Measurements from ENCODE around the gene C12orf56.
"Not testable (repeated sequence)": the region's sequence is repeated elsewhere in the genome, so short reads cannot be mapped to it uniquely, and the experiment has no call there.

Gene C12orf56

DNA sequence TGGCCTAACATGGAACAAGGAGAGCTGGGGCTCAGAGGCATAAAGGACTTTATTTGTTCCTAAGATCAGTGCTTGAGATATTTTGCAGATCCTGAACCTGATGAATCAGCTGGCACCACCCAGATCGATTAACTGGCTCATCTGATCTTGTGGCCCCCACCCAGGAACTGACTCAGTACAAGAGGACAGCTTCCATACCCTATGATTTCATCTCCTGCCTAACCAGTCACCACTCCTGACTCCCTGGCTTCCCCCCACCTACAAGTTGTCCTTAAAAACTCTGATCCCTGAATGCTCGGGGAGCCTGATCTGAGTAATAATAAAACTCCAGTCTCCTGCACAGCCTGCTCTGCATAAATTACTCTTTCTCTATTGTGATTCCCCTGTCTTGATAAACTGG, 5.1 kb downstream of the C12orf56 start:
- no peak for DNase-seq

- DNase-seq: no peak
These were observed 5.5 kb downstream of the C12orf56 start for GRCh38 chr12:64385019-64385418.

- DNase-seq: no peak
These were observed 6.9 kb downstream of the C12orf56 start for GRCh38 chr12:64383675-64384074.

- DNase-seq: no peak
These were observed 27.7 kb downstream of the C12orf56 start for GRCh38 chr12:64362721-64363305.

DNA sequence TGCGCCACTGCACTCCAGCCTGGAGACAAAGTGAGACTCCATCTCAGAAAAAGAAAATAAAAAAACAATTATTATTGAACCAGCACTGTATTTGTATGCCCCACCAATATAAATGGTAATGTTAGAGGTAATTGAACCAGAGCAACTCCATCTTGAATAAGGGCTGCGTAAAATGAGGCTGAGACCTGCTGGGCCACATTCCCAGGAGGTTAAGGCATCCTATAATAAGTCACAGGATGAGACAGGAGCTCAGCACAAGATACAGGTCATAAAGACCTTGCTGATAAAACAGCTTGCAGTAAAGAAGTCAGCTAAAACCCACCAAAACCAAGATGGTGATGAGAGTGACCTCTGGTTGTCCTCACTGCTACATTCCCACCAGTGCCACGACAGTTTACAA, 29.4 kb downstream of the C12orf56 start:
- not testable (repeated sequence) for DNase-seq

DNA sequence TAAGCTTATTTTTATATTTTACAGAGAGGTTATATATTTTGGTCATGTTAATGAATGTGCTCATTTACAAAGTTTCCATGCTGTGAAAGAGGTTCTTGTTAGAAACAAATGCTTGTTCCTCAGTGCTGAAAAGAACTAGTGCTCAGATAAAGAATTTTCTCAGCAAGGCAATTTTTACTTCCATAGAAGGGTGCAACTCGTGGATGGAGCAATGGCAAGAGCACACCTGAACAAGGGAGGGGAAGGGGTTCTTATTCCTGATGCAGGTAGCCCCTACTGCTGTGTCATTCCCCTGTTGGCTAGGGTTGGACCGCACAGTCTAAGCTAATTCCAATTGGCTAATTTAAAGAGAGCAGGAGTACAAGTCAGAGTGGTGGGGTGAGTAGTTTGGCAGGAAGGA, 34.3 kb downstream of the C12orf56 start:
- DNase-seq: not testable (repeated sequence)

- no peak for DNase-seq
These were observed 38.4 kb downstream of the C12orf56 start for GRCh38 chr12:64352181-64352580.

- no peak for DNase-seq
These were observed 39.3 kb downstream of the C12orf56 start for GRCh38 chr12:64351265-64351664.

- no peak for DNase-seq
These were observed 42.9 kb downstream of the C12orf56 start for GRCh38 chr12:64347630-64348029.

DNA sequence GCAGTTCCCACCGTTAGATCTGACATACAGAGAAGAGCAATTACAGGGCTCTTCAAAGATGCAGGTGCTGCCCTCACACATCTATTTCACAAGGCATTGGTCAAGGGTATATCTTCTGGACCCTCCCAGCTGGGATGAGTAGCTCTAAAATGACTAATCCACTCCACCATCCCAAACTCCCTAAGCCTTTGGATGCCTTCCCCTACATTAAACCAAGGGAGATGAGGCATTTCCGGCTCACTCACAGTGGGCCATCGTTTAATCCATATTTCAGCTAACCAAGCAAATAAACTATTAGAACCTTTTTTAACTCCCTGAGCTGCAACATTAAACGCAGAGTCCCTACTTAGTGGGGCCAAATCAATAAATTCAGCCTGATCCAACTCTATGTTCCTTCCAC, 45.9 kb downstream of the C12orf56 start:
- DNase-seq: not testable (repeated sequence)

- DNase-seq: not testable (repeated sequence)
These were observed 50.0 kb downstream of the C12orf56 start for GRCh38 chr12:64340546-64340945.

GRCh38 chr12:64335886-64336466, 54.6 kb downstream of the C12orf56 start:
- no peak for DNase-seq

DNA sequence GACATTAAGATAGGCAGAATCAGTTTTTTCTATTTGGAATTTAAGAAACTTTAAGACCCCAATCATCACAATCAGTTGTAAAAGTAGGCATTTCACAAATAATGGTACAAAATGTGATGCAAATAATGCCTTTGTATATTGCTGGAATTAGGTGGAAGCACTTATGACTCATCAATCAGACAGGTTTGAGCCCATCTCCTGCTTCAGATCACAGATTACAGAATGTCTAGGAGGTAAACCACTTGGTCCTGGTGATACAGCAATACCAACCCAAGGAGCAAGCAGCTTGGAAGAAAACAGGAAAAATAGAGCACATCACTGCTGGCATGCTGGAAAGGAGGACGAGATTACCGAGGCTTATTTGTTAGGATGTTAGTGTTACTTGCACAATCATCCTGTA, 57.6 kb downstream of the C12orf56 start:
- no peak for DNase-seq

DNA sequence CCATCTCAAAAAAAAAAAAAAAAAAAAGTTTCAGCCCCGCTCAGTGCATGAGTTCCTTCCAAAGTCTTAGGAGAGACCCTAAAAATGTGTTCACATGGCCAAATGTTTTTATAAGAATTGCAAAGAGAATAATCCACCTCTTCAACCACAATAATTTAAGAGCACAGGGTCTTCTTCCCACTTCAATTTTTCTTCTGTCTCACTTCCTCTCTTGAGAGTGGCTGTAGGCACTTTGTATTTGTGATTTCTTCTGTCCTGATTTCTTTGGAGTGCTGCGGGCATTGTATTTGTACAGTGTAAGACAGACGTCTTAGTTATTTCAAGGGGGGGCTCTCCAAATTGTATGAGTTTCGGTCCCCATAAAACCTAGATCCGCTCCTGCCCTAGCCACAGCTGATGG, 58.3 kb downstream of the C12orf56 start:
- DNase-seq: no peak

DNA sequence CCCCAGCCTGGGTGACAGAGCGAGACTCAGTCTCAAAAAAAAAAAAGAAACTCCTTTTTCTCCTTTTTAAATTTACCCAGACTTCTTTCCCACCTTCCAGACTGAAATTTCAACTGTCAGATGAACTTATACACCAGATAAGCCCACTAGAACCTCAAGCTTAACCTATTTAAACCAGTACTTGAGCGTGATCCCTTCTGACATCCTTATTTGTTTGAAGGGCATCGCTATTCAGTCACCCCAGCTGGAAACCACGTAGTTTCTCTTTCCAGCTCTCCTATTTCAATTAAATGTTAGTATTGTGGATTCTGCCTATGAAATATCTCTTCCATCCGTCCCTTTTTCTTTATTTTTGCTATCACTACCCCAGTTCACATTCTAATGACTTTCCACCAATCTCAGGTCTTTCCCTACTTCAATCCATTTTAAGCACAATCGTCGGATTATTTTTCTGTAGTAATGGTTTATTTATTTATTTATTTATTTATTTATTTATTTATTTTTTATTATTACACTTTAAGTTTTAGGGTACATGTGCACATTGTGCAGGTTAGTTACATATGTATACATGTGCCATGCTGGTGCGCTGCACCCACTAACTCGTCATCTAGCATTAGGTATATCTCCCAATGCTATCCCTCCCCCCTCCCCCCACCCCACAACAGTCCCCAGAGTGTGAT, 61.4 kb downstream of the C12orf56 start:
- not testable (repeated sequence) for DNase-seq

GRCh38 chr12:64325055-64325454, 65.5 kb downstream of the C12orf56 start:
- DNase-seq: no peak

GRCh38 chr12:64323476-64324225, 66.9 kb downstream of the C12orf56 start:
- no peak for DNase-seq

DNA sequence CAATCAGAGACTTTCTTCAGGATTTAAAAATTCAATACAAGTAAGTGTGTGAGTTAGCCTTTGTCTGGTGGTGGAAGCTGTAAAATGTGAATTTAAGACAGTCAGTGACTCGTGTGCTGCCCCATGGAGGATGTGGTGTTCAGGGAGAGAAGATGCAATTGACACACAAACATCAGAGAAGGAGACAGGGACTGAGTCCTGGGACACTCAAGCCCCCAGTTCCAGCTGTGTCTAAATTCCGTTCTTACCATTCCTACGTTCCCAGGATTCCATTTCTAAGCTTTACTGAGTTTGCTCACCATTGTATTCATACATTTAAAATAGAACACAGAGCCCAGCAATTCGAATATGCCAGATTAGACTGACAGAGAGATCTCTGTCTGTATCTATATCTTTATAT, 67.6 kb downstream of the C12orf56 start:
- no peak for DNase-seq

DNA sequence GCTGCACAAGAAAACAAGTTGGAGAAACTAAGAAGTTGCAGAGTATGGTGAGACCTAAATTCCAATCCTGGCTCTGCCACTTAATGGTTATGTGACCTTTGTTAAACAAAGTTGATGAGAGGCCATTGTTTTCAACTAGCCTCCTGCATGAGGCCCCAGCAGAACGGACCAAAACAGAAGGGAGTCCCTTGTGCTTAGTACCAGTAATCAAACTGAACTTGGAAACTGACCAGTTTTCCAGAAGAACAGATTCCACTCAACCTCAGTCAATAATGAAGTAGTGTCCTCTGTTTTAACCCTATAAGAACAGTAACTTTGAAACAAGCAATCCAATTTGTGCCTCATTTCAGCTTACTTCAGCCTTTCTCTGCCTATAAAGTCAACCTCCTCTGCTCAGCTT, 69.9 kb downstream of the C12orf56 start:
- DNase-seq: no peak

GRCh38 chr12:64319540-64320225, 70.9 kb downstream of the C12orf56 start:
- not testable (repeated sequence) for DNase-seq

- no peak for DNase-seq
These were observed 72.0 kb downstream of the C12orf56 start for GRCh38 chr12:64318605-64319004.

GRCh38 chr12:64311877-64312276, 78.7 kb downstream of the C12orf56 start:
- DNase-seq: no peak

DNA sequence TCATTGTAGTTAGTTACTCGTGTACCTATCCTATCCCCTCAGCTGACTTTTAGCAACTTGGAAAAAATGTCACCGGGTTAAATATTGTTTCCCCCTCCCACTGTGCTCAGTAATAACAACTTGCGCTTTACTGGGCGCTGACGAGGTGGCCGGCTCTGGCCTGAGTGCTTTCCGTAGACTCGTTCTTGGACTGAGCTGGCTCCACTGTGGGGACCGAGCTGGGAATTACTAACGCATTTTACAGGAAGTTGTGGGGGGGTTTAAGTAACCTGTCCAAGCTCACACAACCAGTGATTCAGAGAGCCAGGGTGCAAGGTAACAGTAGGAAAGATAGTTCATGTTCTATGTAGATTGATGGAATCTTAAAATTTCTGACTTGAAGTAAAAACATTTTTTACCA, 86.0 kb downstream of the C12orf56 start:
- no peak for DNase-seq

Measured in activated CD4-positive, CD25-positive, alpha-beta regulatory T cell treated with anti-CD3 and anti-CD28 coated beads, Interleukin-2, amount 50 U/mL, for 72 hours (primary cell).